ENCODE data around the gene ADAP1. TPM values are rescaled to one million over a fixed set of nuclear protein-coding genes. Genes with fewer than 3 reads are reported as not detected.

The ADAP1 gene
- total RNA-seq, 1 experiment from 2014 or later, result 34.0 TPM

- H3K27ac ChIP-seq (ENCODE audit: low read depth, low read length), result no peak overlapping the region
- no peaks in the 10 kb centered on the region for H3K36me3 ChIP-seq (ENCODE audit: control insufficient read depth in 1 of 2, insufficient read depth in 2 of 2, low read length in 2 of 2)
- ATAC-seq (no peak), DNase-seq (ENCODE audit: low read depth, low spot score) (no peak)
- no peaks in the 10 kb centered on the region for H4K20me1 ChIP-seq (ENCODE audit: insufficient read depth)
- no peaks in the 10 kb centered on the region for H3K9me3 ChIP-seq (ENCODE audit: control insufficient read depth in 1 of 2, insufficient read depth in 1 of 2, low read depth in 1 of 2, low read length in 2 of 2)
- H3K4me1 ChIP-seq (ENCODE audit: control insufficient read depth in 1 of 2, insufficient read depth in 2 of 2, low read length in 2 of 2), result peaks cover 0 to 13% of the 10 kb centered on the region in 2 experiments; a peak in 2 of 4 replicates
- no peaks in the 10 kb centered on the region for H3K9me2 ChIP-seq (ENCODE audit: insufficient read depth)
- ChIA-PET RAD21 (ENCODE audit: low non-redundant PET in 1 of 2, low total read pairs in 2 of 2, uncharacterized antibody in 2 of 2, unreplicated experiment in 2 of 2) (no interaction called here), POLR2A (no interaction called here), CTCF (no interaction called here)
- no TSS peak for BruUV-seq (replicated peaks)
- TF ChIP-seq CBX3 (IDR thresholded peaks at IDR 0.05; ENCODE audit: low read depth) (no peak), SIN3A (IDR thresholded peaks at IDR 0.05; ENCODE audit: low read depth) (no peak), TCF7L2 (IDR thresholded peaks at IDR 0.05; ENCODE audit: borderline replicate concordance, extremely low read depth, insufficient read depth, insufficient read length) (no peak), CEBPB (IDR thresholded peaks at IDR 0.05; ENCODE audit: low read depth) (no peak), ELF1 (IDR thresholded peaks at IDR 0.05; ENCODE audit: borderline replicate concordance, low read depth) (no peak), FOSL1 (IDR thresholded peaks at IDR 0.05; ENCODE audit: low read depth) (no peak)
- TF ChIP-seq, protein P1, sequence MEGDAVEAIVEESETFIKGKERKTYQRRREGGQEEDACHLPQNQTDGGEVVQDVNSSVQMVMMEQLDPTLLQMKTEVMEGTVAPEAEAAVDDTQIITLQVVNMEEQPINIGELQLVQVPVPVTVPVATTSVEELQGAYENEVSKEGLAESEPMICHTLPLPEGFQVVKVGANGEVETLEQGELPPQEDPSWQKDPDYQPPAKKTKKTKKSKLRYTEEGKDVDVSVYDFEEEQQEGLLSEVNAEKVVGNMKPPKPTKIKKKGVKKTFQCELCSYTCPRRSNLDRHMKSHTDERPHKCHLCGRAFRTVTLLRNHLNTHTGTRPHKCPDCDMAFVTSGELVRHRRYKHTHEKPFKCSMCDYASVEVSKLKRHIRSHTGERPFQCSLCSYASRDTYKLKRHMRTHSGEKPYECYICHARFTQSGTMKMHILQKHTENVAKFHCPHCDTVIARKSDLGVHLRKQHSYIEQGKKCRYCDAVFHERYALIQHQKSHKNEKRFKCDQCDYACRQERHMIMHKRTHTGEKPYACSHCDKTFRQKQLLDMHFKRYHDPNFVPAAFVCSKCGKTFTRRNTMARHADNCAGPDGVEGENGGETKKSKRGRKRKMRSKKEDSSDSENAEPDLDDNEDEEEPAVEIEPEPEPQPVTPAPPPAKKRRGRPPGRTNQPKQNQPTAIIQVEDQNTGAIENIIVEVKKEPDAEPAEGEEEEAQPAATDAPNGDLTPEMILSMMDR (IDR thresholded peaks at IDR 0.05 in 2 of 3, conservative IDR thresholded peaks at IDR 0.05 in 1 of 3; ENCODE audit: borderline replicate concordance in 1 of 3, insufficient read depth in 1 of 3, low read depth in 2 of 3, low read length in 2 of 3), result no peak
- no peak overlapping the region for H3K4me3 ChIP-seq (replicated peaks in 1 of 2; ENCODE audit: low read depth in 1 of 2, low read length in 2 of 2)
- no peaks in the 10 kb centered on the region for H3K79me2 ChIP-seq (ENCODE audit: insufficient read depth, low read length)
- H3K4me2 ChIP-seq (ENCODE audit: low read length), result no peak overlapping the region
- intact Hi-C loops (cut with micrococcal nuclease), result no loop called here
- no peak overlapping the region for H3K9ac ChIP-seq (ENCODE audit: low read length)
- no peaks in the 10 kb centered on the region for H3K27me3 ChIP-seq (ENCODE audit: insufficient read depth, low read length)
- H2AFZ ChIP-seq (ENCODE audit: low read depth, low read length, poor library complexity, severe bottlenecking), result no peak overlapping the region
These were observed 32.7 kb downstream of the ADAP1 start for GRCh38 chr7:921581-922333.

- no peak for ATAC-seq
- H3K36me3 ChIP-seq (ENCODE audit: control insufficient read depth in 1 of 2, insufficient read depth in 2 of 2, low read length in 2 of 2), result no peaks in the 10 kb centered on the region
- H3K27ac ChIP-seq (ENCODE audit: low read depth, low read length), result no peak overlapping the region
- H3K4me3 ChIP-seq (replicated peaks in 1 of 2; ENCODE audit: low read depth in 1 of 2, low read length in 2 of 2), result no peak overlapping the region
- CTCF ChIA-PET, result no interaction called here
- no peak overlapping the region for H3K4me2 ChIP-seq (ENCODE audit: low read length)
- RAD21 ChIA-PET (ENCODE audit: low non-redundant PET in 1 of 2, low total read pairs in 2 of 2, uncharacterized antibody in 2 of 2, unreplicated experiment in 2 of 2), result no interaction called here
- peaks cover 0 to 13% of the 10 kb centered on the region in 2 experiments; a peak in 2 of 4 replicates for H3K4me1 ChIP-seq (ENCODE audit: control insufficient read depth in 1 of 2, insufficient read depth in 2 of 2, low read length in 2 of 2)
- no peak overlapping the region for H3K9ac ChIP-seq (ENCODE audit: low read length)
- intact Hi-C loops (cut with micrococcal nuclease), result no loop called here
- BruUV-seq (replicated peaks), result no TSS peak
- no peak for DNase-seq (ENCODE audit: low read depth, low spot score)
- POLR2A ChIA-PET, result no interaction called here
- H3K79me2 ChIP-seq (ENCODE audit: insufficient read depth, low read length), result no peaks in the 10 kb centered on the region
- H3K27me3 ChIP-seq (ENCODE audit: insufficient read depth, low read length), result no peaks in the 10 kb centered on the region
- no peaks in the 10 kb centered on the region for H3K9me3 ChIP-seq (ENCODE audit: control insufficient read depth in 1 of 2, insufficient read depth in 1 of 2, low read depth in 1 of 2, low read length in 2 of 2)
- H2AFZ ChIP-seq (ENCODE audit: low read depth, low read length, poor library complexity, severe bottlenecking), result no peak overlapping the region
- H4K20me1 ChIP-seq (ENCODE audit: insufficient read depth), result no peaks in the 10 kb centered on the region
- no peaks in the 10 kb centered on the region for H3K9me2 ChIP-seq (ENCODE audit: insufficient read depth)
- TF ChIP-seq REST (IDR thresholded peaks at IDR 0.05; ENCODE audit: low read depth) (no peak), ZNF274 (IDR thresholded peaks at IDR 0.05; ENCODE audit: low read depth, low read length) (no peak), CEBPB (IDR thresholded peaks at IDR 0.05; ENCODE audit: low read depth) (no peak), SP1 (IDR thresholded peaks at IDR 0.05; ENCODE audit: low read depth) (no peak), SRF (IDR thresholded peaks at IDR 0.05; ENCODE audit: low read depth) (no peak)
- TF ChIP-seq, protein P2, sequence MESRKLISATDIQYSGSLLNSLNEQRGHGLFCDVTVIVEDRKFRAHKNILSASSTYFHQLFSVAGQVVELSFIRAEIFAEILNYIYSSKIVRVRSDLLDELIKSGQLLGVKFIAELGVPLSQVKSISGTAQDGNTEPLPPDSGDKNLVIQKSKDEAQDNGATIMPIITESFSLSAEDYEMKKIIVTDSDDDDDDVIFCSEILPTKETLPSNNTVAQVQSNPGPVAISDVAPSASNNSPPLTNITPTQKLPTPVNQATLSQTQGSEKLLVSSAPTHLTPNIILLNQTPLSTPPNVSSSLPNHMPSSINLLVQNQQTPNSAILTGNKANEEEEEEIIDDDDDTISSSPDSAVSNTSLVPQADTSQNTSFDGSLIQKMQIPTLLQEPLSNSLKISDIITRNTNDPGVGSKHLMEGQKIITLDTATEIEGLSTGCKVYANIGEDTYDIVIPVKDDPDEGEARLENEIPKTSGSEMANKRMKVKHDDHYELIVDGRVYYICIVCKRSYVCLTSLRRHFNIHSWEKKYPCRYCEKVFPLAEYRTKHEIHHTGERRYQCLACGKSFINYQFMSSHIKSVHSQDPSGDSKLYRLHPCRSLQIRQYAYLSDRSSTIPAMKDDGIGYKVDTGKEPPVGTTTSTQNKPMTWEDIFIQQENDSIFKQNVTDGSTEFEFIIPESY (IDR thresholded peaks at IDR 0.05; ENCODE audit: extremely low read depth, insufficient replicate concordance, low read length), result no peak
These were observed 33.4 kb downstream of the ADAP1 start for GRCh38 chr7:921071-921461.
